NCI-H226 (cell line): ENCODE results near the gene ARID5A.
"Not testable (repeated sequence)": the region's sequence is repeated elsewhere in the genome, so short reads cannot be mapped to it uniquely, and the experiment has no call there.

Source experiments
- DNase-seq: peaks from one replicate; pipeline ENCODE4 v3.0.0-alpha.2; 2015

ARID5A gene

GRCh38 chr2:96542357-96542977 is 5.9 kb downstream of the ARID5A start:
- DNase-seq, result no peak

- DNase-seq, result no peak
Observed at GRCh38 chr2:96546321-96546720, 9.8 kb downstream of the ARID5A start.

GRCh38 chr2:96546797-96547196 is 10.2 kb downstream of the ARID5A start:
- DNase-seq, result no peak

GRCh38 chr2:96547203-96547641 is 10.7 kb downstream of the ARID5A start:
- no peak for DNase-seq

- no peak for DNase-seq
Observed at GRCh38 chr2:96547731-96548171, 11.2 kb downstream of the ARID5A start.

- no peak for DNase-seq
Observed at GRCh38 chr2:96548558-96549465, 12.3 kb downstream of the ARID5A start.

- DNase-seq, result no peak
Observed at GRCh38 chr2:96549466-96549785, 12.9 kb downstream of the ARID5A start.

GRCh38 chr2:96549967-96550786 is 13.6 kb downstream of the ARID5A start:
- DNase-seq, result no peak

- DNase-seq, result no peak
Observed at GRCh38 chr2:96550787-96551604, 14.4 kb downstream of the ARID5A start.

- DNase-seq, result no peak
Observed at GRCh38 chr2:96551605-96552314, 15.2 kb downstream of the ARID5A start.

GRCh38 chr2:96552315-96553175 is 16.0 kb downstream of the ARID5A start:
- DNase-seq, result no peak

GRCh38 chr2:96553176-96553956 is 16.8 kb downstream of the ARID5A start:
- DNase-seq, result no peak

GRCh38 chr2:96553957-96554292 is 17.4 kb downstream of the ARID5A start:
- not testable (repeated sequence) for DNase-seq

- DNase-seq, result no peak
Observed at GRCh38 chr2:96554293-96555145, 18.0 kb downstream of the ARID5A start.

GRCh38 chr2:96555146-96555610 is 18.6 kb downstream of the ARID5A start:
- DNase-seq, result no peak

- DNase-seq, result peak; percentile 86
Observed at GRCh38 chr2:96556441-96557330, 20.1 kb downstream of the ARID5A start.

GRCh38 chr2:96557421-96557820 is 20.9 kb downstream of the ARID5A start:
- not testable (repeated sequence) for DNase-seq

- DNase-seq, result no peak
Observed at GRCh38 chr2:96558061-96558460, 21.5 kb downstream of the ARID5A start.
